WTC11 (cell line): Measurements from ENCODE around the gene UBXN2A. TPM values are rescaled to one million over a fixed set of nuclear protein-coding genes. Genes with fewer than 3 reads are reported as not detected.
A peak's percentile ranks its signal among the peaks of the same experiment; 100 is the strongest.

Experiments
- ATAC-seq: fragments of 200-7000 bp; cut with Tn5 transposase; 2 replicates; pipeline ENCODE4 v1.10.0; 2021; ENCODE audit warnings: mild to moderate bottlenecking, moderate library complexity
- CTCF ChIA-PET: fragments of 300-600 bp; sonication (Branson Sonifier 250); formaldehyde crosslinking; loops from one replicate; lab custom pipeline; 2021; ENCODE audit warnings: antibody characterized with exemption; lab: Charles Lee
- POLR2A ChIA-PET: fragments of 350-600 bp; sonication (Branson Sonifier 250); formaldehyde crosslinking; loops from one replicate; lab custom pipeline; 2021; ENCODE audit warnings: antibody characterized with exemption; lab: Charles Lee
- DNase-seq: peaks from one replicate; pipeline ENCODE4 v3.0.0; 2021; ENCODE audit warnings: low spot score
- H3K27ac Mint-ChIP-seq: 2 replicates; pipeline ENCODE4 v1.8.0; 2021; ENCODE audit warnings: mixed read lengths
- H3K27me3 Mint-ChIP-seq: 2 replicates; pipeline ENCODE4 v1.8.0; 2021; ENCODE audit warnings: low read depth, mild to moderate bottlenecking, moderate library complexity, mixed read lengths
- H3K36me3 Mint-ChIP-seq: 2 replicates; pipeline ENCODE4 v1.8.0; 2021; ENCODE audit warnings: mixed read lengths
- H3K4me1 Mint-ChIP-seq: 2 replicates; pipeline ENCODE4 v1.8.0; 2022; ENCODE audit warnings: mixed read lengths
- H3K4me3 Mint-ChIP-seq: 2 replicates; pipeline ENCODE4 v1.8.0; 2021; ENCODE audit warnings: mild to moderate bottlenecking, moderate library complexity, mixed read lengths
- H3K9me3 Mint-ChIP-seq: 2 replicates; pipeline ENCODE4 v1.8.0; 2021; ENCODE audit warnings: mixed read lengths
- ATF2 ChIP-seq: sonication (generic); formaldehyde crosslinking; IDR thresholded peaks from 2 replicates; pipeline ENCODE4 v1.8.1; 2022; ENCODE audit warnings: low read depth, missing genetic modification reagents, borderline replicate concordance
- CDX4 ChIP-seq: fragments of 250-450 bp; sonication (Bioruptor Pico); IDR thresholded peaks from 2 replicates; pipeline ENCODE4 v1.9.0; 2021; ENCODE audit warnings: moderate library complexity, mild to moderate bottlenecking, inconsistent platforms, borderline replicate concordance
- CREM ChIP-seq: sonication (generic); formaldehyde crosslinking; IDR thresholded peaks from 2 replicates; pipeline ENCODE4 v1.8.1; 2022; ENCODE audit warnings: mild to moderate bottlenecking, missing genetic modification reagents, moderate library complexity
- ERG ChIP-seq: fragments of 250-450 bp; sonication (Bioruptor Pico); IDR thresholded peaks from 2 replicates; pipeline ENCODE4 v1.8.0; 2021; ENCODE audit warnings: mild to moderate bottlenecking
- ETV6 ChIP-seq: sonication (generic); formaldehyde crosslinking; IDR thresholded peaks from 2 replicates; pipeline ENCODE4 v1.8.1; 2022; ENCODE audit warnings: mild to moderate bottlenecking, missing genetic modification reagents
- HMGA2 ChIP-seq: fragments of 250-450 bp; sonication (Bioruptor Pico); IDR thresholded peaks from 2 replicates; pipeline ENCODE4 v1.4.0; 2021; ENCODE audit warnings: mild to moderate bottlenecking, moderate library complexity
- JAZF1 ChIP-seq: fragments of 250-450 bp; sonication (Bioruptor Pico); IDR thresholded peaks from 2 replicates; pipeline ENCODE4 v1.9.0; 2021; ENCODE audit warnings: moderate library complexity, mild to moderate bottlenecking, inconsistent platforms
- NR2C2 ChIP-seq: sonication (generic); formaldehyde crosslinking; IDR thresholded peaks from 2 replicates; pipeline ENCODE4 v1.8.0; 2022; ENCODE audit warnings: mild to moderate bottlenecking, missing genetic modification reagents
- NR3C1 ChIP-seq: sonication (generic); formaldehyde crosslinking; conservative IDR thresholded peaks from 2 replicates; pipeline ENCODE4 v1.8.1; 2023; ENCODE audit warnings: low read depth, mild to moderate bottlenecking, missing genetic modification reagents
- PRDM15 ChIP-seq: sonication (generic); formaldehyde crosslinking; IDR thresholded peaks from 2 replicates; pipeline ENCODE4 v1.8.0; 2022; ENCODE audit warnings: missing genetic modification reagents
- PREB ChIP-seq: sonication (generic); formaldehyde crosslinking; IDR thresholded peaks from 2 replicates; pipeline ENCODE4 v1.8.1; 2022; ENCODE audit warnings: mild to moderate bottlenecking, missing genetic modification reagents, moderate library complexity, borderline replicate concordance
- RORB ChIP-seq: fragments of 250-450 bp; sonication (Bioruptor Pico); IDR thresholded peaks from 2 replicates; pipeline ENCODE4 v1.9.0; 2021; ENCODE audit warnings: mild to moderate bottlenecking
- SMAD4 ChIP-seq: sonication (generic); formaldehyde crosslinking; IDR thresholded peaks from 2 replicates; pipeline ENCODE4 v1.8.0; 2022; ENCODE audit warnings: mild to moderate bottlenecking, missing genetic modification reagents
- ZNF263 ChIP-seq: sonication (generic); formaldehyde crosslinking; IDR thresholded peaks from 2 replicates; pipeline ENCODE4 v1.8.1; 2022; ENCODE audit warnings: low read depth, mild to moderate bottlenecking, moderate library complexity, missing genetic modification reagents
- ZNF396 ChIP-seq: fragments of 250-450 bp; sonication (Bioruptor Pico); IDR thresholded peaks from 2 replicates; pipeline ENCODE4 v1.8.0; 2021; ENCODE audit warnings: mild to moderate bottlenecking, moderate library complexity, borderline replicate concordance
- ZNF416 ChIP-seq: fragments of 250-450 bp; sonication (Bioruptor Pico); IDR thresholded peaks from 2 replicates; pipeline ENCODE4 v1.9.0; 2021; ENCODE audit warnings: mild to moderate bottlenecking, inconsistent platforms
- ZNF425 ChIP-seq: fragments of 250-450 bp; sonication (Bioruptor Pico); conservative IDR thresholded peaks from 2 replicates; pipeline ENCODE4 v1.9.0; 2021; ENCODE audit warnings: mild to moderate bottlenecking
- total RNA-seq: library from RNA; stranded (reverse); gene quantifications from 3 replicates; pipeline ENCODE4 v1.2.3, GENCODE V29; 2021

UBXN2A gene
- total RNA-seq, 1 experiment from 2014 or later: 16.8 TPM

GRCh38 chr2:23915327-23915726 is 24.9 kb upstream of the UBXN2A start (continued):
- no peak for TF ChIP-seq ATF2 (CRISPR knock-in tag)
- no peak for TF ChIP-seq CREM (CRISPR knock-in tag)

- no peak for DNase-seq
- Mint-ChIP-seq H3K27me3 (no peaks in the 10 kb centered on the region), H3K27ac (peak overlapping the region; percentile 80), H3K36me3 (no peaks in the 10 kb centered on the region)
- POLR2A ChIA-PET: no interaction called here
- no peak for TF ChIP-seq PRDM15 (CRISPR knock-in tag)
- no peak for TF ChIP-seq HMGA2 (CRISPR knock-in tag)
- TF ChIP-seq CDX4 (CRISPR knock-in tag): no peak
- TF ChIP-seq PREB (CRISPR knock-in tag): no peak
- TF ChIP-seq ERG: no peak
- TF ChIP-seq SMAD4 (CRISPR knock-in tag): no peak
- no peak for TF ChIP-seq RORB (CRISPR knock-in tag)
- TF ChIP-seq ZNF263 (CRISPR knock-in tag): no peak
- no peak for TF ChIP-seq ZNF396
- TF ChIP-seq, all 79 proteins: peak for 0
- Mint-ChIP-seq H3K9me3 (no peaks in the 10 kb centered on the region), H3K4me1 (peaks cover 22% of the 10 kb centered on the region), H3K4me3 (no peak overlapping the region)
- peak; percentile 73 for ATAC-seq
- CTCF ChIA-PET: interaction anchor here (2.0 kb wide), 1 partner anchor 10 kb away, joined by 11 read pairs; the partner anchor contains the start of gene ATAD2B
Measured at GRCh38 chr2:23916727-23917405, 23.4 kb upstream of the UBXN2A start.

GRCh38 chr2:23918837-23919489 is 21.3 kb upstream of the UBXN2A start:
- H3K27ac Mint-ChIP-seq: no peak overlapping the region; the same call in 1 of the 2 replicates
- H3K36me3 Mint-ChIP-seq: no peaks in the 10 kb centered on the region
- ATAC-seq (no peak), DNase-seq (no peak)
- ChIA-PET CTCF (interaction anchor here (2.0 kb wide), 1 partner anchor 8 kb away, joined by 11 read pairs; the partner anchor contains the start of gene ATAD2B), POLR2A (interaction anchor here (1.2 kb wide), 1 partner anchor 8 kb away, joined by 7 read pairs; the partner anchor contains the start of gene ATAD2B)
- H3K4me1 Mint-ChIP-seq: peaks cover 25% of the 10 kb centered on the region
- no peaks in the 10 kb centered on the region for H3K27me3 Mint-ChIP-seq
- no peak overlapping the region for H3K4me3 Mint-ChIP-seq
- TF ChIP-seq PREB (CRISPR knock-in tag) (no peak), JAZF1 (CRISPR knock-in tag) (no peak), NR2C2 (CRISPR knock-in tag) (no peak), ZNF425 (no peak), ZNF416 (CRISPR knock-in tag) (no peak), ETV6 (CRISPR knock-in tag) (no peak), NR3C1 (CRISPR knock-in tag) (no peak)
- no peaks in the 10 kb centered on the region for H3K9me3 Mint-ChIP-seq
